22Rv1 (cell line): ENCODE data around the gene STK32A.

Source experiments
- CTCF ChIP-seq: fragments of 450-650 bp; IDR thresholded peaks from 2 replicates; pipeline ENCODE4 v1.5.1; 2017; ENCODE audit warnings: mild to moderate bottlenecking
- ZFX ChIP-seq: fragments of 450-650 bp; IDR thresholded peaks from 2 replicates; pipeline ENCODE4 v1.6.1; 2017; ENCODE audit warnings: antibody characterized with exemption, borderline replicate concordance

- TF ChIP-seq CTCF (no peak), ZFX (no peak)
Observed at GRCh38 chr5:147276497-147276896, 41.7 kb downstream of the STK32A start.
